PFSK-1 (cell line): ENCODE measurements around the gene STRN3.

ENCODE experiments used
- FOXP2 ChIP-seq: optimal IDR thresholded peaks from 2 replicates; pipeline ENCODE3; 2011; ENCODE audit warnings: borderline replicate concordance, control low read depth, inconsistent platforms; ENCODE audit not compliant: insufficient read depth; ENCODE audit errors: extremely low read length, extremely low read depth
- POLR2AphosphoS5 ChIP-seq: IDR thresholded peaks from 2 replicates; pipeline ENCODE4 v1.6.1; 2012; ENCODE audit warnings: low read depth, mild to moderate bottlenecking, control low read depth, low read length, moderate library complexity
- REST ChIP-seq, 2 experiments: IDR thresholded peaks; 2 replicates each; pipeline versions ENCODE4 v1.6.1 to v1.8.0; 2011 to 2012; ENCODE audit warnings: low read depth in 2 of 2, low read length in 2 of 2, control low read depth in 1 of 2, inconsistent platforms in 1 of 2, mild to moderate bottlenecking in 1 of 2, moderate library complexity in 1 of 2; ENCODE audit not compliant: insufficient read depth in 1 of 2
- SIN3A ChIP-seq: IDR thresholded peaks from 2 replicates; pipeline ENCODE4 v1.6.1; 2012; ENCODE audit warnings: mild to moderate bottlenecking, low read length, moderate library complexity, borderline replicate concordance; ENCODE audit not compliant: insufficient read depth
- TAF1 ChIP-seq: IDR thresholded peaks from 2 replicates; pipeline ENCODE4 v1.6.1; 2012; ENCODE audit warnings: low read length, control low read depth, borderline replicate concordance; ENCODE audit not compliant: insufficient read depth

Gene STRN3

GRCh38 chr14:31018057-31018645 lies 8.0 kb downstream of the STRN3 start:
- TF ChIP-seq SIN3A (no peak), POLR2AphosphoS5 (no peak), REST (IDR thresholded peaks at IDR 0.05; ENCODE audit: insufficient read depth in 1 of 2, low read depth in 2 of 2, low read length in 2 of 2) (no peak), TAF1 (no peak), FOXP2 (no peak)

GRCh38 chr14:31013841-31014240 lies 12.3 kb downstream of the STRN3 start:
- TF ChIP-seq FOXP2: no peak
- TF ChIP-seq REST (IDR thresholded peaks at IDR 0.05; ENCODE audit: insufficient read depth in 1 of 2, low read depth in 2 of 2, low read length in 2 of 2): no peak
- no peak for TF ChIP-seq POLR2AphosphoS5
- no peak for TF ChIP-seq TAF1
- TF ChIP-seq SIN3A: no peak

- TF ChIP-seq POLR2AphosphoS5 (no peak), FOXP2 (no peak), SIN3A (no peak), TAF1 (no peak), REST (IDR thresholded peaks at IDR 0.05; ENCODE audit: insufficient read depth in 1 of 2, low read depth in 2 of 2, low read length in 2 of 2) (no peak)
Observed at GRCh38 chr14:31010935-31011334, 15.2 kb downstream of the STRN3 start.

- no peak for TF ChIP-seq SIN3A
- TF ChIP-seq POLR2AphosphoS5: no peak
- TF ChIP-seq FOXP2: no peak
- TF ChIP-seq REST (IDR thresholded peaks at IDR 0.05; ENCODE audit: insufficient read depth in 1 of 2, low read depth in 2 of 2, low read length in 2 of 2): no peak
- TF ChIP-seq TAF1: no peak
Observed at GRCh38 chr14:31009836-31010574, 16.2 kb downstream of the STRN3 start.
